ENCODE measurements around the gene ASCL5. TPM values are rescaled to one million over a fixed set of nuclear protein-coding genes. Genes with fewer than 3 reads are reported as not detected.

The ASCL5 gene
- total RNA-seq, 1 experiment from 2014 or later = 0.15 TPM

GRCh38 chr1:201094832-201095231, 32.2 kb downstream of the ASCL5 start:
- Histone ChIP-seq H3K4me2 (ENCODE audit: insufficient read depth, insufficient read length, low read length) (no peak overlapping the region), H2BK5ac (ENCODE audit: insufficient read length, low read length) (no peak overlapping the region), H3T11ph (ENCODE audit: low read length) (no peak overlapping the region), H4K5ac (ENCODE audit: insufficient read length, low read depth, low read length) (no peak overlapping the region), H2BK15ac (ENCODE audit: low read depth, low read length) (no peak overlapping the region), H3K9ac (ENCODE audit: extremely low read depth, insufficient read length, low read length) (no peak overlapping the region), H3K4me1 (ENCODE audit: insufficient read depth, low read length) (no peaks in the 10 kb centered on the region), H3K79me1 (ENCODE audit: insufficient read depth, low read depth, low read length, poor library complexity, severe bottlenecking) (no peaks in the 10 kb centered on the region), H3K56ac (ENCODE audit: insufficient read length, low read depth, low read length) (no peak overlapping the region), H2BK120ac (ENCODE audit: low read depth, low read length, poor library complexity, severe bottlenecking) (no peak overlapping the region), H3K27me3 (ENCODE audit: insufficient read depth, low read length) (no peaks in the 10 kb centered on the region; the same call in 1 of the 2 replicates), H2AK5ac (ENCODE audit: insufficient read length, low read length) (no peak overlapping the region), H3K14ac (ENCODE audit: insufficient read depth, low read length) (no peak overlapping the region; the same call in 1 of the 2 replicates), H4K20me1 (ENCODE audit: control insufficient read depth, insufficient read depth, insufficient read length) (no peaks in the 10 kb centered on the region), H4K8ac (replicated peaks; ENCODE audit: insufficient read length, low read depth, low read length) (no peak overlapping the region), H2BK20ac (ENCODE audit: low read depth, low read length, poor library complexity, severe bottlenecking) (no peak overlapping the region), H3K23me2 (ENCODE audit: insufficient read length, low read depth, low read length, poor library complexity, severe bottlenecking) (no peaks in the 10 kb centered on the region), H3K9me3 (ENCODE audit: control insufficient read depth, low read depth, low read length) (no peaks in the 10 kb centered on the region), H3K27ac (ENCODE audit: insufficient read length, low read depth, low read length) (no peak overlapping the region), H3K4ac (ENCODE audit: low read depth, low read length) (no peak overlapping the region), H3K79me2 (ENCODE audit: insufficient read depth, low read length) (no peaks in the 10 kb centered on the region), H2AFZ (ENCODE audit: low read length) (no peak overlapping the region), H3K23ac (ENCODE audit: insufficient read length, low read depth, low read length) (no peak overlapping the region), H2BK12ac (ENCODE audit: insufficient read length, low read depth, low read length) (no peak overlapping the region), H3K18ac (ENCODE audit: insufficient read length, low read depth, low read length) (no peak overlapping the region), H4K91ac (ENCODE audit: insufficient read length, low read depth, low read length) (no peak overlapping the region)
- Mint-ChIP-seq H3K27ac (no peak overlapping the region; a peak in 1 of 7 replicates), H3K4me3 (no peak overlapping the region), H3K4me1 (peaks cover 8 to 13% of the 10 kb centered on the region in 2 experiments), H3K27me3 (ENCODE audit: low read depth) (peaks cover 1% of the 10 kb centered on the region), H3K9me3 (no peaks in the 10 kb centered on the region), H3K36me3 (ENCODE audit: insufficient read depth in 1 of 3, low read depth in 3 of 3) (no peaks in the 10 kb centered on the region)
- no peak for TF ChIP-seq CTCF (conservative IDR thresholded peaks at IDR 0.05)
- no peak for DNase-seq
- WGBS (ENCODE audit: extremely low coverage, insufficient read length, low lambda C conversion rate) = no CpG with 5 or more reads among the region's 4 CpGs
